NCI-H2227 (cell line): ENCODE data around the gene SEPTIN6.

Source experiments
- DNase-seq: peaks from one replicate; lab custom pipeline; 2025; ENCODE audit not compliant: unreplicated experiment; lab: John Stamatoyannopoulos, UW

SEPTIN6 gene

DNA sequence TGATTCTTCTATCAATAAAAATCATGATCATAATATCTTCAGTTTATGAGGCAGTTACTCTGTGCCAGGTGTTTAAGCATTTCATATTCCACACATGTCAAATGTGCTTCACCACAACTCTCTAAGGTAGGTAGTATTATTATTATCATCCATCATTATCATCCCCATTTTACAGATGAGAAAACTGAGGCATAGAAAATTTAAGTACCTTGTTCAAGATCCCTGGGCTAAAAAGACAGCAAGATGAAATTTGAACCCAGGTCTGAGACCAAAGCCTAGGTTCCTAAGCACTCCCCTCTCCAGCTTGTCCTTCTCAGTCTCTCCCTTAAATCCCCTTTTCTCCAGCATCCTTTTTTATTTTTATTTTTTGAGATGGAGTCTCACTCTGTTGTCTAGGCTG lies 33.4 kb downstream of the SEPTIN6 start:
- no peak for DNase-seq

DNA sequence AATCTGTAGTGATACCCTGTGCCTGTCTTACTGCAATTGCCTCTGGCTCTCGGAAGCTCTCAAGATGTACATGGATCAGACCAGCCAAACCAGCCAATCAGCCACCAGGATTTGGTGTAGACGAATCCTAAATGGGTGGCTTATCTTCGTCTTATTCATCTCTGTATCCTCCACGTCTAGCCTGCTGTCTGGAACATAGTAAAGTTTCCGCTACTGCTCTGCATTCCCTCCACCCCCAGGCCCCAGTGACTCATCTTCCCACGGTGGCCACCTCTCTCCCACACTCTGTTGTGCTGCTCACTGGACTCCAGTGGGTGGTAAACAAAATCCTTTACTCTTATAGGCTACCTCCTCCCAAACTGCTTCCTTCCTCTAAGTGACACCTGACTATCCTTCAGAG lies 37.8 kb downstream of the SEPTIN6 start:
- DNase-seq: no peak

DNA sequence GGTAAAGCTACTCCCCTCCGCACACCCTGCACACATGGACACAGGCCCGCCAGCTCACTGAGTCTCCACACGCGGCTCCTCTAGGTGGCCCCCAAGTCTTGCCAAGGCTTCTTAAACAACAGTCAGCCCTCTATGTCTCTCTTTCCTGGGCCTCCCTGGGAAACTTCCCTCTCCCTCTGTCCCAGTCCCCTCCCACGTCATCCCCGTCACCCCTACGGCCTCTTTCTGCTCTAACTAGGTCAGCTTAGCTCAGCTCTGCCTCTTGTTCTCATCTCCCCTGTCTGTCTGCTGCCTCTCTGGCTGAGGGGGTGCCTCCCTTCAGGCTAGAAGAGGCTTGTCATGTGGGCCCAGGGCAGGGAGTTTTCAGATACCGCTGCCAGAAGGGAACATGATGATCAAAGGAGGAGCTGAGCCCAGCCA lies 38.8 kb downstream of the SEPTIN6 start:
- no peak for DNase-seq

GRCh38 chrX:119648421-119648775 lies 44.6 kb downstream of the SEPTIN6 start:
- DNase-seq: no peak

DNA sequence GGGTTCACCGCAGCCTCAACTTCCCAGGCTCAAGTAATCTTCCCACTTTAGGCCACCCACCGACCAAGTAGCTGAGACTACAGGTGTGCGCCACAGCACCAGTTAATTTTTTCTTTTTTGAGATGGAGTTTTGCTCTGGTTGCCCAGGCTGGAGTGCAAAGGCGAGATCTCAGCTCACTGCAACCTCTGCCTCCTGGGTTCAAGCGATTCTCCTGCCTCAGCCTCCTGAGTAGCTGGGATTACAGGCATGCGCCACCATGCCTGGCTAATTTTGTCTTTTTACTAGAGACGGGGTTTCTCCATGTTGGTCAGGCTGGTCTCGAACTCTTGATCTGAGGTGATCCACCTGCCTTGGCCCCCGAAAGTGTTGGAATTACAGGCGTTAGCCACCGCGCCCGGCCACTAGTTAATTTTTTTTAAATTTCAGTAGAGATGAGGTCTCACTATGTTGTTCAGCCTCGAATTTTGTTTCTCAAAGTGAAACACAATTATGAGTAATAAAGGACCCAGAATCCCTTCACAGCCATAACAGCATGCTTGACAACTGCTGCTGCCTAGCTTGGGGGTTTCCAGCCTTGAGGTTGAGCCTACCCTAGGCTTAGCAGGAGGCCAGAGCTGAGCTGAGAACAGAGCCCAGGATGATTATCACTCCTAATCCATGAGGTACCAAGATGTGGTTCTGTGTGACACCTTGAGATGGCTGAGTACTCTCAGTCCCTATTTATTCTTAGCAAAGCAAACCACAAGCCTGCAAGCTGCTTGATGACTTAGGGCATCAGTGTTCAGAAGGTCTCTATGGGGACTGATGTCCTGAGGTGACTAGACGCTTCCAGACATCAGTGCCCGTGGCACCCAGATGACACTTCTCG lies 45.2 kb downstream of the SEPTIN6 start:
- DNase-seq: no peak

- no peak for DNase-seq
Observed at GRCh38 chrX:119647089-119647488, 45.9 kb downstream of the SEPTIN6 start.

GRCh38 chrX:119646515-119646914 lies 46.5 kb downstream of the SEPTIN6 start:
- no peak for DNase-seq

DNA sequence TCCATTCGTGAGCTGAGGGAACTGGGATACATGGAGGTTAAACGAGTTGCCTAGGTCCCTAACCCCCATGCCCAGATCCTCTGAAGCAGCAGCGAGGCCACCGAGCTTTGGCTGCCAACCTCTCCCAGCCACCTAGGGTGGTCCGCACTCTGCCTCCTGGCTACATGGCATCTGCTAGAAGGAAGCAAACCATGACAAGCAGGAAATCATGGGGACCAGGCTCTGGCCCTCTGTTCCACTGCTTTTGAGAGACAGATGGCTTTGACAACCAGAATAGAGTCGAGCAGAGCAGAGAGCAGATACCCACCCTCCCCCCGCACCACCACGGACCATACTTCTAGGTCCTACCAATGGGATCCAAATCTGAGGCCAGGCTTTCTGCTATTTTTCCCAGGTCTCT lies 49.3 kb downstream of the SEPTIN6 start:
- DNase-seq: no peak
